ENCODE data around the gene CDK18. TPM values are rescaled to one million over a fixed set of nuclear protein-coding genes. Genes with fewer than 3 reads are reported as not detected.

The CDK18 gene
- total and polyA plus RNA-seq, 10 of the 15 experiments (the other 5 are each of a cell fraction or from before 2014, with no cell fraction given): 0.13 to 4.4 (median 0.52) TPM; not detected in 2

DNA sequence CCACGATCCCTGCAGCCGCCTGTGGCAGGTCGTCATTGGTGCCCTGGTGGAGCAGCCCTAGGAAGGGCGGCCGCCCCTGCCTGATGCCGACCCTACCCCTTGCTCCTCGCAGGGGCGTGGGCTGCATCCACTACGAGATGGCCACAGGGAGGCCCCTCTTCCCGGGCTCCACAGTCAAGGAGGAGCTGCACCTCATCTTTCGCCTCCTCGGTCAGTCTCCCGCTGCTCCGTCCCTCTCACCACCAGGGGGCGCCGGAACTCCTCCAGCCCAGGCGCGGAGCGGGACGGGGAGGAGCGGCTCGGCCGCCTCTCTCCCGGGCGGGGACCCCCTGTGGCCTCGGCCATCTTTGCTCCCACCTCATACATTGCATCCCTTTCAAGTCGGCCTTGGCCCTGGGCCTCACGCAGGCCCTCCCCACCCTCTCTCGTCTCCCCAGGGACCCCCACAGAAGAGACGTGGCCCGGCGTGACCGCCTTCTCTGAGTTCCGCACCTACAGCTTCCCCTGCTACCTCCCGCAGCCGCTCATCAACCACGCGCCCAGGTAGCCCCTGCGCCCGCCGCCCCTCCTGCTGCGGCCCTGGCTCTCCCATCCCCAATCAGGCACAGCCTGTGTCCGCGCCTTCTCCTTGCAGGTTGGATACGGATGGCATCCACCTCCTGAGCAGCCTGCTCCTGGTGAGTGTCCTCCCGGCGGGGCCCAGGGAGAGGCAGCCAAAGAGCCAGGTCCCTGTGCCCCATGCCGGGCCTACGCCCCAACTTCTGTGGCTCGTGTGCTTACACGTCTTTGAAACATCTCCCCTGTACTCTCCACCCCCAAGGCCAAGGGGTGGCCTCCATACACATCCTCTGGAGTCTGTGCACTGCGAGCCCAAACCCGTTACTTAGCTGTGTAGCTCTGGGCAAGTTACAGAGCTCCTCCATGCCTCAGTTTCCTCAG, 24.7 kb downstream of the CDK18 start (continued):
- TF ChIP-seq, protein P1, sequence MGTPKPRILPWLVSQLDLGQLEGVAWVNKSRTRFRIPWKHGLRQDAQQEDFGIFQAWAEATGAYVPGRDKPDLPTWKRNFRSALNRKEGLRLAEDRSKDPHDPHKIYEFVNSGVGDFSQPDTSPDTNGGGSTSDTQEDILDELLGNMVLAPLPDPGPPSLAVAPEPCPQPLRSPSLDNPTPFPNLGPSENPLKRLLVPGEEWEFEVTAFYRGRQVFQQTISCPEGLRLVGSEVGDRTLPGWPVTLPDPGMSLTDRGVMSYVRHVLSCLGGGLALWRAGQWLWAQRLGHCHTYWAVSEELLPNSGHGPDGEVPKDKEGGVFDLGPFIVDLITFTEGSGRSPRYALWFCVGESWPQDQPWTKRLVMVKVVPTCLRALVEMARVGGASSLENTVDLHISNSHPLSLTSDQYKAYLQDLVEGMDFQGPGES (IDR thresholded peaks at IDR 0.05): no peak
- TF ChIP-seq, protein P2, sequence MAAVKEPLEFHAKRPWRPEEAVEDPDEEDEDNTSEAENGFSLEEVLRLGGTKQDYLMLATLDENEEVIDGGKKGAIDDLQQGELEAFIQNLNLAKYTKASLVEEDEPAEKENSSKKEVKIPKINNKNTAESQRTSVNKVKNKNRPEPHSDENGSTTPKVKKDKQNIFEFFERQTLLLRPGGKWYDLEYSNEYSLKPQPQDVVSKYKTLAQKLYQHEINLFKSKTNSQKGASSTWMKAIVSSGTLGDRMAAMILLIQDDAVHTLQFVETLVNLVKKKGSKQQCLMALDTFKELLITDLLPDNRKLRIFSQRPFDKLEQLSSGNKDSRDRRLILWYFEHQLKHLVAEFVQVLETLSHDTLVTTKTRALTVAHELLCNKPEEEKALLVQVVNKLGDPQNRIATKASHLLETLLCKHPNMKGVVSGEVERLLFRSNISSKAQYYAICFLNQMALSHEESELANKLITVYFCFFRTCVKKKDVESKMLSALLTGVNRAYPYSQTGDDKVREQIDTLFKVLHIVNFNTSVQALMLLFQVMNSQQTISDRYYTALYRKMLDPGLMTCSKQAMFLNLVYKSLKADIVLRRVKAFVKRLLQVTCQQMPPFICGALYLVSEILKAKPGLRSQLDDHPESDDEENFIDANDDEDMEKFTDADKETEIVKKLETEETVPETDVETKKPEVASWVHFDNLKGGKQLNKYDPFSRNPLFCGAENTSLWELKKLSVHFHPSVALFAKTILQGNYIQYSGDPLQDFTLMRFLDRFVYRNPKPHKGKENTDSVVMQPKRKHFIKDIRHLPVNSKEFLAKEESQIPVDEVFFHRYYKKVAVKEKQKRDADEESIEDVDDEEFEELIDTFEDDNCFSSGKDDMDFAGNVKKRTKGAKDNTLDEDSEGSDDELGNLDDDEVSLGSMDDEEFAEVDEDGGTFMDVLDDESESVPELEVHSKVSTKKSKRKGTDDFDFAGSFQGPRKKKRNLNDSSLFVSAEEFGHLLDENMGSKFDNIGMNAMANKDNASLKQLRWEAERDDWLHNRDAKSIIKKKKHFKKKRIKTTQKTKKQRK (IDR thresholded peaks at IDR 0.05; ENCODE audit: low read depth, low read length): no peak
- TF ChIP-seq RB1 (IDR thresholded peaks at IDR 0.05; ENCODE audit: borderline replicate concordance): peak; percentile 71; the same call in 1 of the 2 replicates
- TF ChIP-seq MEF2B (IDR thresholded peaks at IDR 0.05; ENCODE audit: partially characterized antibody, poor library complexity, severe bottlenecking): no peak
- no peak for TF ChIP-seq SIX5 (IDR thresholded peaks at IDR 0.05; ENCODE audit: low read depth, low read length, severe bottlenecking)
- peak; percentile 75; the same call in 1 of the 2 replicates for TF ChIP-seq YY1 (IDR thresholded peaks at IDR 0.05; ENCODE audit: low read depth, low read length)
- TF ChIP-seq CHD4 (IDR thresholded peaks at IDR 0.05): no peak
- TF ChIP-seq, protein P3, sequence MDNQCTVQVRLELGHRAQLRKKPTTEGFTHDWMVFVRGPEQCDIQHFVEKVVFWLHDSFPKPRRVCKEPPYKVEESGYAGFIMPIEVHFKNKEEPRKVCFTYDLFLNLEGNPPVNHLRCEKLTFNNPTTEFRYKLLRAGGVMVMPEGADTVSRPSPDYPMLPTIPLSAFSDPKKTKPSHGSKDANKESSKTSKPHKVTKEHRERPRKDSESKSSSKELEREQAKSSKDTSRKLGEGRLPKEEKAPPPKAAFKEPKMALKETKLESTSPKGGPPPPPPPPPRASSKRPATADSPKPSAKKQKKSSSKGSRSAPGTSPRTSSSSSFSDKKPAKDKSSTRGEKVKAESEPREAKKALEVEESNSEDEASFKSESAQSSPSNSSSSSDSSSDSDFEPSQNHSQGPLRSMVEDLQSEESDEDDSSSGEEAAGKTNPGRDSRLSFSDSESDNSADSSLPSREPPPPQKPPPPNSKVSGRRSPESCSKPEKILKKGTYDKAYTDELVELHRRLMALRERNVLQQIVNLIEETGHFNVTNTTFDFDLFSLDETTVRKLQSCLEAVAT (IDR thresholded peaks at IDR 0.05): no peak
- TF ChIP-seq, protein P4, sequence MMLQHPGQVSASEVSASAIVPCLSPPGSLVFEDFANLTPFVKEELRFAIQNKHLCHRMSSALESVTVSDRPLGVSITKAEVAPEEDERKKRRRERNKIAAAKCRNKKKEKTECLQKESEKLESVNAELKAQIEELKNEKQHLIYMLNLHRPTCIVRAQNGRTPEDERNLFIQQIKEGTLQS (IDR thresholded peaks at IDR 0.05; ENCODE audit: borderline replicate concordance, extremely low read depth, low read depth, low read length): no peak
- no peak for TF ChIP-seq NR2F1 (conservative IDR thresholded peaks at IDR 0.05)
- TF ChIP-seq, protein P5, sequence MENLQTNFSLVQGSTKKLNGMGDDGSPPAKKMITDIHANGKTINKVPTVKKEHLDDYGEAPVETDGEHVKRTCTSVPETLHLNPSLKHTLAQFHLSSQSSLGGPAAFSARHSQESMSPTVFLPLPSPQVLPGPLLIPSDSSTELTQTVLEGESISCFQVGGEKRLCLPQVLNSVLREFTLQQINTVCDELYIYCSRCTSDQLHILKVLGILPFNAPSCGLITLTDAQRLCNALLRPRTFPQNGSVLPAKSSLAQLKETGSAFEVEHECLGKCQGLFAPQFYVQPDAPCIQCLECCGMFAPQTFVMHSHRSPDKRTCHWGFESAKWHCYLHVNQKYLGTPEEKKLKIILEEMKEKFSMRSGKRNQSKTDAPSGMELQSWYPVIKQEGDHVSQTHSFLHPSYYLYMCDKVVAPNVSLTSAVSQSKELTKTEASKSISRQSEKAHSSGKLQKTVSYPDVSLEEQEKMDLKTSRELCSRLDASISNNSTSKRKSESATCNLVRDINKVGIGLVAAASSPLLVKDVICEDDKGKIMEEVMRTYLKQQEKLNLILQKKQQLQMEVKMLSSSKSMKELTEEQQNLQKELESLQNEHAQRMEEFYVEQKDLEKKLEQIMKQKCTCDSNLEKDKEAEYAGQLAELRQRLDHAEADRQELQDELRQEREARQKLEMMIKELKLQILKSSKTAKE (IDR thresholded peaks at IDR 0.05; ENCODE audit: low read depth, poor library complexity, severe bottlenecking): no peak
- no peak for TF ChIP-seq TARDBP (IDR thresholded peaks at IDR 0.05; ENCODE audit: borderline replicate concordance)
- no peak for TF ChIP-seq ETV6 (conservative IDR thresholded peaks at IDR 0.05 in 1 of 2, IDR thresholded peaks at IDR 0.05 in 1 of 2; ENCODE audit: borderline replicate concordance in 1 of 2, low read depth in 1 of 2)
- no peak for TF ChIP-seq EGR1 (IDR thresholded peaks at IDR 0.05; ENCODE audit: borderline replicate concordance in 1 of 2, low read depth in 2 of 2, low read length in 2 of 2)
- TF ChIP-seq CHD2 (IDR thresholded peaks at IDR 0.05; ENCODE audit: borderline replicate concordance, low read depth, low read length): 0 out of 2 replicates have a peak, but pooled peaks have one; percentile 33
- TF ChIP-seq RELA (IDR thresholded peaks at IDR 0.05; ENCODE audit: borderline replicate concordance, partially characterized antibody): no peak

Measured in GM12878 (cell line).